Activated T-cell treated with anti-CD3 and anti-CD28 coated beads for 1 hour (primary cell): ENCODE measurements around the gene SLFN12.
A peak's percentile ranks its signal among the peaks of the same experiment; 100 is the strongest.
"Not testable (repeated sequence)": the region's sequence is repeated elsewhere in the genome, so short reads cannot be mapped to it uniquely, and the experiment has no call there.

Experiments used
- DNase-seq: peaks from one replicate; pipeline ENCODE4 v3.0.0-alpha.2; 2020; ENCODE audit warnings: low read depth

Gene SLFN12

DNA sequence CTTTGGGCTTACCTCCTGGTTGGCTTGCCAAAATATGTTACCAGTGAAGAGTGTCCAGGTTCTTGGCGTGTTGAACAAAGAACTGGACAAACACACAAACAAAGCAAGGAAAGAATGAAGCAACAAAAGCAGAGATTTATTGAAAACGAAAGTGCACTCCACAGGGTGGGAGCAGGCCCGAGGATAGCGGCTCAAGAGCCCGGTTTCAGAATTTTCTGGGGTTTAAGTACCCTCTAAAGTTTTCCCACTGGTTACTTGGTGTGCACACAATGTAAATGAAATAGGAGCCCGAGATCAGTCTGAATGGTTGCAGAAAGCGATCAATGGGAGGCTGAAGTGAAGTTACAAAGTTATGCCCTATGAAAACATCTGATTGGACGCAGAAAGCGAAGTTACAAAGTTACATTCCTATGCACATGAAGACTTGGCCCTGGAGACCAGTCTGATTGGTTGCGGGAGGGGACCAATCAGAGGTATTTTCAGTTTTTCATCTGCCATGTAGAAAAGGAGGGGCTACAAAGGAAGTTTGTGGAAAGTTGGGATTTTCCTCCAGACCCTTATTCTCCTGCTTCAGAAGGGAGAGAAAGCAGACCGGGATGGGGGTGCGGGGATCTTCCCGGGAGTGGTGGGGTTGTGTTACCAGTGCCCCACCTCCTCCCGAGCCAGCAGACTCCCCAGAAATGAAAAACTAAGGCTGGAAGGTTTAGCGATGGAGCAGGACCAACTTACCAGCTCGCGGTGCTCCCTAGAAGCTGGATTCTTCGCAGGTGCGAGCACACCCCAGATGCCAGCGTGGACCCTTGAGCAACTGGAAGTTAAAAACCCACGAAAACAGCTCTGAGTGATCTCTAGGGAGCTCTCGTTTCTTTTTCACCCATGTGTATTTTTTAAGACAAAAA is at the start of gene SLFN12:
SLFN12 (minus strand) TSS at position 325 of the 899 bp plus-strand sequence. CDS start 9,472 bp downstream, outside the sequence.
- DNase-seq, result peak; percentile 17

- no peak for DNase-seq
These were observed 47.0 kb upstream of the SLFN12 start for GRCh38 chr17:35479271-35479670.

DNA sequence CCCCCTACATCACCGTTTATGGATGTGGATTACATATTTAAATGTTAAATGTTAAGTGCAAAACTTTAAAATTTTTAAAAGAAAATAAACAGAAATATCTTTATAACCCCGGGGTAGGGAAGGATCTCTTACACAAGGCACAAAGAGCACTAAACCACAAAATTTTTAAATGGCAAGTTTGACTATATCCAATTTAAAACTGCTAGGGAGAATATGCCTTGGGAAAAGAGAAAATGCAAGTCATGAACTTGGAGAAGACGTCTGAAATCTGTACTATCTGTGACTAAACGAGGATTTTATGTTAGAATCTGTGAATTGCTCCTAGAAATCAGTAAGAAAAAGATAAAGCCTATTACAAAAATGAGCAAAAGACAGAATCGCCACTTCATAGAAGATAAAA is 44.9 kb upstream of the SLFN12 start:
- no peak for DNase-seq

DNA sequence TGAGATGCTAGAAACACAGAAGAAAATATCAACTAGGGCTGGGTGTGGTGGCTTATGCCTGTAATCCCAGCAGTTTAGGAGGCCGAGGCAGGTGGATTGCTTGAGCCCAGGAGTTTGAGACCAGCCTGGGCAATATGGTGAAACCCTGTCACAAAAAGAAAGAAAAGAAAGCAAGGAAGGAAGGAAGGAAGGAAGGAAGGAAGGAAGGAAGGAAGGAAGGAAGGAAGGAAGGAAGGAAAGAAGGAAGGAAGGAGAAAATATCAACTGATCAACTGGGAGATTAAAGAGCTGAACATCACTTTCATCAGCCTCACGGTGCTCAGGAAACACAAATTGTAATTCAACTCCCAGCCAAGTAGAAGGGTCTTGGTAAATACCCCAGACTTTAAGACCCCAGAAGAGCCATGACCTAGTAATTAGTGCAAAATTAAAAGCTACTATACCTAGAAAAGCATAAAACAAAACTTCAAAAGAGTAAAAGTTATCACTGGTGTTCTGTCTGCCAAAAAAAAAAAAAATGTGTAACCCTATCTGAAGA is 44.1 kb upstream of the SLFN12 start:
- no peak for DNase-seq

DNA sequence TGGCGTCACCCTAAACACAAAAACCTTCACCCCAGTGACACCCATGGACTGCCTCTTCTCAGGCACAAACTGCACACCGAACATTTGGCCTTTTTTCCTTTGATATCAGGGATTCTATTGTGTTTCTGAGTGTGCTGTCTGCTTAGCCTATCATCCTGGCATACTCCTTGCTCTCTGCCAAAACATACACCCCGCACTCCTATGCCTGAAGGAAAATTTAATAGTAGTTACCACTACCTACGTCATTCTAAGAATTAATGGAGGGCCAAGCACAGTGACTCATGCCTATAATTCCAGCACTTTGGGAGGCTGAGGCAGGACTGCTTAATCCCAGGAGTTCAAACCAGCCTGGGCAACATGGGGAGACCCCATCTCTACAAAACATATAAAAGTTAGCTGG is 36.2 kb upstream of the SLFN12 start:
- DNase-seq, result no peak

DNA sequence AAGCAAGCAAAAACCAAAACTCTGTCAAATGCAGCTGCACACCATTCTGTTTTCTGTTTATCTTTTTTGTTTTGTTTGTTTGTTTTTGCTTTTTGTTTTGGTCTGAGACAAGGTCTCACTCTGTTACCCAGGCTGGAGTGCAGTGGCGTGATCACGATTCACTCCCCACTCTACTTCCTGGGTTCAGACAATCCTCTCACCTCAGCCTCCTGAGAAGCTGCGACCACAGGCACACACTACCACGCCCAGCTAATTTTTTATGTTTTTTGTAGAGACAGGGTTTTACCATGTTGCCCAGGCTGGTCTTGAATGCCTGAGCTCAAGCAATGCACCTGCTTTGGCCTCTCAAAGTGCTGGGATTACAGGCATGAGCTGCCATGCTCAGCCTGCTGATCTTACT is 35.5 kb upstream of the SLFN12 start:
- DNase-seq, result no peak

DNA sequence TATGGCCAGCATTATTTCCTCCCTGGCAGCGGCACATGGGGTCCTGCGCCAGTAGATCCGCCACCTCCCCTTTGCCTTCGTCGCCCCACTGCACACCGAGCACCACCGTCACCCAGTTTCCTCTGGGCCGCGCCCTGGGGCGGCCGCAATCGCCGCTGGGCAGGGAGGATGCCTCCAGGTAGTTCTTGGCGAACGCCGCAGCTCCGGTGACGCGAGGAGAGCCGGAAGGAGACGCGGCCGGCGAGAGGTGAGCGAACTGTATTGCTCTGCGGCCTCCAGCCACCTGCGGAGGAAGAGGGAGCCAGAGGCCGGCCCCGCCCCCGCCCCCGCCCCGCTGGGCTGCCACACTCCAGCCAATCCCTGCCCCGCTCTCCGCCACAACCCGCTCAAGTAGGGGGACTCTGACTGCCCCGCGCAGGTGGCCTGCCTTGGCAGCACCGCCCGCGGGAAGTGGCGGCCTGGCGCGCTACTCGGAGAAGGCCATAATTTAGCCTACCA is 28.1 kb upstream of the SLFN12 start:
- DNase-seq, result no peak

DNA sequence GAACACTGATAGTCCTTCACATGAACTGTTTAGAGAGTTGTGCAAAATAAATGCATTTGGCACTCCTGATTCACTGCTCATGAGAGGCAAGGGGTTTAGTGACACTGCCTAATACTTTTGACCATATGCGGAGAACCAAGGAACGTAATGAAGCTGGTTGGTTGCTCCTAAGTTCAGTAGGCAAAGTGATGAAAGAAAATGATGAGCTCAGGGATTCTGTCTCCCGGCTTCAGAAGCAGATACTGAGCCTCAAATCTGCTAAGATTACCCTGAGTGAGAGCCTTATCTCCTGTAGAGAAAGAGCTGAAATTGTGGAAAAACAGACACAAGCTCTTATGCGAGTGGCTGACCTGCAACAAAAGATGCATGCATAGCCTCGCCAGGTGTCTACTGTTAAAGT is 21.7 kb upstream of the SLFN12 start:
- not testable (repeated sequence) for DNase-seq

DNA sequence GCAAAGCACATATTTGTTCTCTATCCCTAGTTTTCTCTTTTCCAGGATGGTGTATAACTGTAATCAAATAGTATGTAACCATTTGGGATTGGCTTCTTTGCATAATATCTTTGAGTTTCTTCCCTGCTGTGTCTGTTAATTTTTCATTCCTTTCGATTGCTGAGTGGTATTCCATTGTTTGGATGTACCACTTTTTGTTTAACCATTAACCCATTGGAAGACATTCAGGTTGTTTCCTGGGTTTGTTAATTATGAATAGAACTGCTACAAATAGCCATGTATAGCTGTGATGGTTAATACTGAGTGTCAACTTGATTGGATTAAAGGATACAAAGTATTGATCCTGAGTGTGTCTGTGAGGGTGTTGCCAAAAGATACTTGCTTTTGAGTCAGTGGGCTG is 20.9 kb upstream of the SLFN12 start:
- no peak for DNase-seq

DNA sequence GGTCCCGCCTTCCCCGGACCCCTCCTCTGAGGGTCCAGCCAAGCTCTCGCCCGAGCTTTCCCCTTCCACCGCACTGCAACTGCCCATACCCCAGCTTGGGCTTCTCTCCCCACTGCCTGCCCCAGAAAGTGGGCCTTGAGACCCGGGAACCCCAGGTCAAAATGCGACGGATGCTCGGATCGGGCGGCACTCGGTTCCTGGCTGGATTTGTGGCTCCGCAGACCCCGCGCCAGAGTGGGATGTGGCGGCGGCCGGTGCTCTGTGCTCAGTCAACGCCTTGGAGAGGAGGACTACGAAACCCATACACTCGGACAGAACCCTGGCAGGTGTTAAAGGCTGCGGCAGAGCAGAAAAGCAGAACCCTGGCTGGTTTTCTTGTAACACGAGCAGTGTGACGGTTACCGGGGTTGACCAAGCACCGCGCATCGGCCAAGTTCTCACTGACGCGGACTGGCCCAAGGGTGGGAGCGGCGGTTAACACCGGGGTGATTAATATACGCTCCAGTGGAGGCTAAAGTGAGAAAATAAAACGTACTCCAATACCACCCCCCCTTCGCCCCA is 17.2 kb upstream of the SLFN12 start:
- DNase-seq, result no peak

- no peak for DNase-seq
These were observed 16.6 kb upstream of the SLFN12 start for GRCh38 chr17:35448899-35449227.

DNA sequence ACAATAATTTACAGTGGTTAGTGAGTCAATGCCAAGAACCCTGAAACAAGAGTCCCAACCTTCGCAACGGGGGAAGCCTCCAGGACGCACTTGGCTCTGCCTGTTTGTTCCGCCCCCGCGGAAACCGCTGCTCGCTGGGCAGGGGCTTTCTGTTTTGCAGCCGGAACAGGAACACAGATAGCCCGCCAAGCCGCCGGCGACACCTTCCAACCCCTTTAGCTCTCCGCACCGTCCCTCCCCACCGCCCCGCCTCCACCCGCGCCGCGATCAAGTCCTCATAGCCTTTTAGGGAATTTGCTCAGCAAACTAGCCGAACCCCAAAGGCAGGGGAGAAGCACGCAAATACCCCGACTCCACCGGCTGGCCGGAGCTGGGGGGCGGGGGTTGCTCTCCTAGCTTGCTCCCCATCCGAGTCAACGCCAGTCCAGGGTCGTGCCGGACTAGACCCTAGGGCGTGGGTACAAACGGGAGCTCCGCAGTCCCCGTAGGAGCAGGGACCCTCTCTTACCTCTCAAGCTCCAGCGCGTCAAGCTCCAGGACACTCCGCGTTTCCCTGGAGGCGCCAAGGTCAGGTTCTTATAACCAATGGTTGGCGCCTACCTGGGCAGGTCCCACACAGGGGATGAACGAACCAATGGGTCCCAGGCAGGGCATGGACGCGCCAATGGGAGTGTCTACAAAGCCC is 16.1 kb upstream of the SLFN12 start, which contains the start of gene SLFN13:
SLFN13 (minus strand) TSS at position 553 of the 685 bp plus-strand sequence. CDS start 3,086 bp downstream, outside the sequence.
- DNase-seq, result peak; percentile 66

DNA sequence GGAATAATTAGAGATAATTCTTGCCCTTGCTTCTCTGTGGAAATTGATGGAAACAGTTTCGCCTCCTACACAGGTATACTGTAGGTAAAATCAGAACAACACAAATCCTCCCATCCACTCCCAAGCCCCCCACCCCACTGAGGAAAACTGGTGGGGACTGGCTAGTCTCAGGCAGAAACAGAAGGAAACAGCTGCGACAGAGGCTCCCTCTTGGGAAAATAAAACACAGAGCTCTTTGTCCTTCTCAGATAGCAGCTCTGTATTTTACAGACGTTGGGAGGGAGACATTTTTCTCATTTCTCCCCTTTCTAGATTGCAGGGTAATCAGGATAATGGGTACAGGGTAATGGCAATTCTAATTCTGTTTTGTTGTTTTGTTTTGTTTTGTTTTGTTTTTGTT is 15.2 kb upstream of the SLFN12 start:
- no peak for DNase-seq

DNA sequence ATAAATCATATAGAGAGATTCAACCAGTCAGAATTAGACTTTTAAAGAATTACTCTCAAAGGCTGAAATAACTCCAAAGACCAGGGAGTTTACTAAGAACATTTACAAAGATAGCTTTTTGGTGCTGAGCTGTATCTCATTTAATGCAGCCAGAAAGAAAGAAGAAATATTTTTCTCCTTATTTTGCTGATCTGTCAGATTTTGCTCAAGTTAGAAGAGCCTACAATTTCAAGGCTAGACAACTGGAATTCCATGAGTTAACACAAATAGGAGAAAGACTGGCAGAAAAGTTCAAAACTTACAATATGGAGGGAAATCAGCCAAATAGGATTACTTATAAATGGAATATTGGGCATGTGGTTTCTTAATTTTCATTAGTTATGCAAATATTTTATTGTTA is 6.1 kb upstream of the SLFN12 start:
- DNase-seq, result no peak

DNA sequence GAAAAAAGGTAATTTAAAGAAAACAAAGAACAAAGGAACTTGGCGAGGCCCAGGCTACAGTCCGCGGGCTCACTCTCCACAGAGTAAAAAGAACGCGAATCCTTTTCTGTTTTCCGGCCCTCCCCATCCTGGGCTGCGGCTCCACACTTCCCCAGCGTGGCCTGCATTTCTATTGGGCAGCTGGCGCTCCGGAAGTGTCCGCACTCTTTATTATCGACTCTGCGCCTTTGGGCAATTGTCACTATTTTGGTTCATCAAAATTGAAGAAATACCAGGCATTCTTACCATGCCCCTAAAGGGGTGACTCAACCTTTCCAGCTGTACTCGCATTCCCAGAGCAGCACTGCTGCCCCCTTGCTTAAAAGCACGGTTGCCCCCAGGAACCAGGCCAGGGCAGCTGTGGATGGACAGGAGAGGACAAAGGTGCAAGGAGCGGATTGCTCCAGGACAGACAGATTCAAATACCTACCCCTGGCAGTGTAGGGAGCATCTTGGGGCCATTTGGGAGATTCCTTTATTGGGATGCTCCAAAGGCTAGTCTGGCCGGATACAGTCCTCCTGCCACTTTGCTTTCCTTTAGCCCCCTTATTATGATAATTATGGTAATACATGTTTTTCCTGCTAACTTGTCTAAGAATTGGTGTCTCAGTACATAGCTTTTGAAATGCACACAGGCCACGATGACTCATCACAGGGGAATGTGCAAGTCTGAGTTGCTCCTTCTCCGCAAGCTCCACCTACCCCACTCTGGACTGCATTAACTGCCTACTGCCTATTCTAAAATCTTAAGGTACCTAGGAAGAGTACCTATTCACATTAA is 985 bp upstream of the SLFN12 start:
- DNase-seq, result peak; percentile 55

DNA sequence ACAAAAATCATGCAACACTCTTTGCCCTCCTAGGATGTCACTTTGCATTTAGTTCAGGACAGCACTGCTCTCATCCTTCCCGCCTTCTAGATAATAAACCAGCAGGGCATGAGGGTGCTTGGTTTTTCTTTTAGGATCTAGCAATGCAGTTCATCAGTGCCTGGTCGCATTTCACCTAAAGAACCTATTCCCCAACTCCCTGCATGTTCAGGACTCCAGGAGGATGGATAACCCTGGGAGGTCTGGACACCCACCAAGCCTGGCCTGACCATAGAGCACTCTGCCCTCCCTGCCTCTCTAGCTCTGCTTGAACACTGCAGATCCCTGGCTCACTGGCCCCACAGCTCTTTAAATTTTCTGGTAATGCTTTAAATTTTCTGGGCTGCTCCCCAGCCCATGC is 2.6 kb downstream of the SLFN12 start:
- DNase-seq, result no peak

DNA sequence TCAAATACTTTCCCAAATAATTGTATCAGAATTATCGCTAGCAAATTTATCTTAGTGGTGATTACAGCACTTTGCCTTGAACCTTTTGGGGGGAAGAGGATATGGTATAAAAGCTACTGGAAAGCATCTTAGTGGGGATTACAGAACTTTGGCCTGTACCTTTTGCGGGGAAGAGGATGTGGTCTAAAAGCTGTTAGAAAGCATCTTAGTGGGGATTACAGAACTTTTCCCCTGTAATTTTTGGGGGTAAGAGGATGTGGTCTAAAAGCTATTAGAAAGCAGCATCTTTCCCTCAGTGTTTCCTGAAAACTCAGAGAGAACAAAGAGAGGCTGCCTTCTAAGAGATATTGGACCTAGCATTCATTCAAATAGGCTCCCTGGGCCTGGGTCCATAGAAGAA is 4.1 kb downstream of the SLFN12 start:
- DNase-seq, result no peak

- no peak for DNase-seq
These were observed 8.5 kb downstream of the SLFN12 start for GRCh38 chr17:35423761-35424160.

DNA sequence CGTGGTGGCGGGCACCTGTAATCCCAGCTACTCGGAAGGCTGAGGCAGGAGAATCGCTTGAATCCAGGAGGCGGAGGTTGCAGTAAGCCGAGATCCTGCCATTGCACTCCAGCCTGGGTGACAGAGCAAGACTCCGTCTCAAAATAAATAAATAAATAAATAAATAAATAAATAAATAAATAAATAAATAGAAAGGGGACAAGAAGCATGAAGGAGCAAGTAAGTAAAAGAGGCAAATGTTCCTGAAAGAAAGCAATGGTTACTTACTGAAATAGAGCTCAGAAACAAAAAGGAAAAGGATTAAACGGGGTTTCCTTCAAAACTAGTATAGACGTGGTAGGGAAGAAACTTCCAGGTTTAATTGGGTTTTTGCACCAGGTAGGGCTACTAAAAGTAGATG is 11.2 kb downstream of the SLFN12 start:
- not testable (repeated sequence) for DNase-seq

DNA sequence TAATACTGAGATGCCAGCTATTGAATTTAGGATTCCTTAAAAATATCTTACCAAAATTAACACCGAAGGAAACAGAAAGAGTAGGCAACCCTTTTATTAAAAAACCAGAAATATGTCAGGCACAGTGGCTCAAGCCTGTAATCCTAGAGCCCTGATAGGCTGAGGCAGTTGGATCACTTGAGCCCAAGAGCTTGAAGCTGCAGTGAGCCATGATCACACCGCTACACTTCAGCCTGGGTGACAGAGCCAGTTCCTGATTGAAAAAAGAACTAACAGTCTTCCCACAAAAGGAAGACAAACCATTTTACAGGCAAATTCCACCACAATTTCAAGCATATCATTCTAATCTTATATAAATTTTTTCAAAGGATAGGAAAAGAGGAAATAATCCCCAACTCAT is 15.6 kb downstream of the SLFN12 start:
- DNase-seq, result no peak

GRCh38 chr17:35414707-35415106 is 17.6 kb downstream of the SLFN12 start:
- DNase-seq, result not testable (repeated sequence)

GRCh38 chr17:35414247-35414646 is 18.1 kb downstream of the SLFN12 start:
- DNase-seq, result no peak
